ENCODE results near the gene PRKCH.

GRCh38 chr14:61350427-61351270 is 29.3 kb downstream of the PRKCH start:
- TF ChIP-seq CTCF (IDR thresholded peaks at IDR 0.05) (no peak), POLR2A (IDR thresholded peaks at IDR 0.05) (no peak)

All from body of pancreas (tissue), 4 donors.